Measurements from ENCODE around the gene PRKCE. TPM values are rescaled to one million over a fixed set of nuclear protein-coding genes. Genes with fewer than 3 reads are reported as not detected.

PRKCE gene
- total and polyA plus RNA-seq, 2 experiments from 2014 or later: 0.94 to 1.2 TPM

GRCh38 chr2:45726188-45726587 is 74.7 kb downstream of the PRKCE start (continued):
- no peak for TF ChIP-seq REST (IDR thresholded peaks at IDR 0.05; ENCODE audit: unreplicated experiment)
- no peak for TF ChIP-seq POLR2AphosphoS5 (IDR thresholded peaks at IDR 0.05; ENCODE audit: low read depth)

DNA sequence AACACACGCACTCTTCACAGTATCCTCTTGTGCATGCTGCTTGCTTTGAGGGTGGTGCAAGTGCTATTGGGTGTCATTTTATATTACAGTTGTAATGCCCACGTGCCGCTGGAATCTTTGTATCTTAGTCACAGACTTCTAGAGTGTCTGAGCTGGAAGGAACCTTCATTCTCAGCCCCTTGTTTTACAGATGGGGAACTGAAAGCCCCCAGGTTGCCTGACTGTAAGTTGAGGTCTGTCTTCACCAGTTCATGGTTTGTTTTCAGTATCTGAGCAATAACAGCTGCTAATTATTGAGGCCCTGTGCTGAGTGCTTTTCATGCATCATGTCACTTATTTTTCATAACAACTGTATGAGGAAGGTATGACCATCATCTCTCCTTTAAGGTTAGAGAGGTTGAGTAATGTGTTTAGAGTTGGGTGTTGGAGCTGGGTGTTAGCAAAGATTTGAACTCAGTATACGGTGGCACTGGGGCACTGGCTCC is 77.0 kb downstream of the PRKCE start:
- no peak overlapping the region for H3K4me3 Mint-ChIP-seq
- Histone ChIP-seq H3K4me2 (no peak overlapping the region), H3F3A (replicated peaks; ENCODE audit: low read depth) (no peaks in the 10 kb centered on the region), H2AFZ (no peak overlapping the region), H3K4me1 (ENCODE audit: insufficient read depth) (peaks cover 8% of the 10 kb centered on the region; the same call in 1 of the 2 replicates), H3K27ac (ENCODE audit: low read depth) (no peak overlapping the region), H4K20me1 (replicated peaks; ENCODE audit: insufficient read depth) (no peaks in the 10 kb centered on the region), H3K27me3 (ENCODE audit: insufficient read depth) (no peaks in the 10 kb centered on the region), H3K4me3 (no peak overlapping the region), H3K9me2 (ENCODE audit: insufficient read depth) (0 out of 2 replicates have a peak, but pooled peaks cover 3% of the 10 kb centered on the region), H3K36me3 (ENCODE audit: insufficient read depth) (no peaks in the 10 kb centered on the region), H3K79me2 (replicated peaks; ENCODE audit: insufficient read depth) (no peaks in the 10 kb centered on the region)
- no peak for DNase-seq (ENCODE audit: low spot score)
- no peaks in the 10 kb centered on the region for H3K9me3 Mint-ChIP-seq
- H3K36me3 Mint-ChIP-seq (ENCODE audit: low read depth): no peaks in the 10 kb centered on the region
- H3K27ac Mint-ChIP-seq: no peak overlapping the region
- ATAC-seq: no peak
- H3K27me3 Mint-ChIP-seq (ENCODE audit: insufficient read depth, low read depth, poor library complexity): peaks cover 2% of the 10 kb centered on the region
- H3K4me1 Mint-ChIP-seq: peaks cover 9% of the 10 kb centered on the region
- TF ChIP-seq, protein P1, sequence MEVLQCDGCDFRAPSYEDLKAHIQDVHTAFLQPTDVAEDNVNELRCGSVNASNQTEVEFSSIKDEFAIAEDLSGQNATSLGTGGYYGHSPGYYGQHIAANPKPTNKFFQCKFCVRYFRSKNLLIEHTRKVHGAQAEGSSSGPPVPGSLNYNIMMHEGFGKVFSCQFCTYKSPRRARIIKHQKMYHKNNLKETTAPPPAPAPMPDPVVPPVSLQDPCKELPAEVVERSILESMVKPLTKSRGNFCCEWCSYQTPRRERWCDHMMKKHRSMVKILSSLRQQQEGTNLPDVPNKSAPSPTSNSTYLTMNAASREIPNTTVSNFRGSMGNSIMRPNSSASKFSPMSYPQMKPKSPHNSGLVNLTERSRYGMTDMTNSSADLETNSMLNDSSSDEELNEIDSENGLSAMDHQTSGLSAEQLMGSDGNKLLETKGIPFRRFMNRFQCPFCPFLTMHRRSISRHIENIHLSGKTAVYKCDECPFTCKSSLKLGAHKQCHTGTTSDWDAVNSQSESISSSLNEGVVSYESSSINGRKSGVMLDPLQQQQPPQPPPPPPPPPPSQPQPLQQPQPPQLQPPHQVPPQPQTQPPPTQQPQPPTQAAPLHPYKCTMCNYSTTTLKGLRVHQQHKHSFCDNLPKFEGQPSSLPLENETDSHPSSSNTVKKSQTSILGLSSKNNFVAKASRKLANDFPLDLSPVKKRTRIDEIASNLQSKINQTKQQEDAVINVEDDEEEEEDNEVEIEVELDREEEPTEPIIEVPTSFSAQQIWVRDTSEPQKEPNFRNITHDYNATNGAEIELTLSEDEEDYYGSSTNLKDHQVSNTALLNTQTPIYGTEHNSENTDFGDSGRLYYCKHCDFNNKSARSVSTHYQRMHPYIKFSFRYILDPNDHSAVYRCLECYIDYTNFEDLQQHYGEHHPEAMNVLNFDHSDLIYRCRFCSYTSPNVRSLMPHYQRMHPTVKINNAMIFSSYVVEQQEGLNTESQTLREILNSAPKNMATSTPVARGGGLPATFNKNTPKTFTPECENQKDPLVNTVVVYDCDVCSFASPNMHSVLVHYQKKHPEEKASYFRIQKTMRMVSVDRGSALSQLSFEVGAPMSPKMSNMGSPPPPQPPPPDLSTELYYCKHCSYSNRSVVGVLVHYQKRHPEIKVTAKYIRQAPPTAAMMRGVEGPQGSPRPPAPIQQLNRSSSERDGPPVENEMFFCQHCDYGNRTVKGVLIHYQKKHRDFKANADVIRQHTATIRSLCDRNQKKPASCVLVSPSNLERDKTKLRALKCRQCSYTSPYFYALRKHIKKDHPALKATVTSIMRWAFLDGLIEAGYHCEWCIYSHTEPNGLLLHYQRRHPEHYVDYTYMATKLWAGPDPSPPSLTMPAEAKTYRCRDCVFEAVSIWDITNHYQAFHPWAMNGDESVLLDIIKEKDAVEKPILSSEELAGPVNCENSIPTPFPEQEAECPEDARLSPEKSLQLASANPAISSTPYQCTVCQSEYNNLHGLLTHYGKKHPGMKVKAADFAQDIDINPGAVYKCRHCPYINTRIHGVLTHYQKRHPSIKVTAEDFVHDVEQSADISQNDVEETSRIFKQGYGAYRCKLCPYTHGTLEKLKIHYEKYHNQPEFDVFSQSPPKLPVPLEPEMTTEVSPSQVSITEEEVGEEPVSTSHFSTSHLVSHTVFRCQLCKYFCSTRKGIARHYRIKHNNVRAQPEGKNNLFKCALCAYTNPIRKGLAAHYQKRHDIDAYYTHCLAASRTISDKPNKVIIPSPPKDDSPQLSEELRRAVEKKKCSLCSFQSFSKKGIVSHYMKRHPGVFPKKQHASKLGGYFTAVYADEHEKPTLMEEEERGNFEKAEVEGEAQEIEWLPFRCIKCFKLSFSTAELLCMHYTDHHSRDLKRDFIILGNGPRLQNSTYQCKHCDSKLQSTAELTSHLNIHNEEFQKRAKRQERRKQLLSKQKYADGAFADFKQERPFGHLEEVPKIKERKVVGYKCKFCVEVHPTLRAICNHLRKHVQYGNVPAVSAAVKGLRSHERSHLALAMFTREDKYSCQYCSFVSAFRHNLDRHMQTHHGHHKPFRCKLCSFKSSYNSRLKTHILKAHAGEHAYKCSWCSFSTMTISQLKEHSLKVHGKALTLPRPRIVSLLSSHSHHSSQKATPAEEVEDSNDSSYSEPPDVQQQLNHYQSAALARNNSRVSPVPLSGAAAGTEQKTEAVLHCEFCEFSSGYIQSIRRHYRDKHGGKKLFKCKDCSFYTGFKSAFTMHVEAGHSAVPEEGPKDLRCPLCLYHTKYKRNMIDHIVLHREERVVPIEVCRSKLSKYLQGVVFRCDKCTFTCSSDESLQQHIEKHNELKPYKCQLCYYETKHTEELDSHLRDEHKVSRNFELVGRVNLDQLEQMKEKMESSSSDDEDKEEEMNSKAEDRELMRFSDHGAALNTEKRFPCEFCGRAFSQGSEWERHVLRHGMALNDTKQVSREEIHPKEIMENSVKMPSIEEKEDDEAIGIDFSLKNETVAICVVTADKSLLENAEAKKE (CRISPR knock-in tag; IDR thresholded peaks at IDR 0.05): no peak
- TF ChIP-seq REST (IDR thresholded peaks at IDR 0.05; ENCODE audit: unreplicated experiment) (no peak), EZH2phosphoT487 (IDR thresholded peaks at IDR 0.05; ENCODE audit: unreplicated experiment) (no peak), POLR2AphosphoS5 (IDR thresholded peaks at IDR 0.05; ENCODE audit: low read depth) (no peak), JUNB (IDR thresholded peaks at IDR 0.05; ENCODE audit: unreplicated experiment) (no peak), NANOG (IDR thresholded peaks at IDR 0.05; ENCODE audit: borderline replicate concordance) (no peak), ZNF331 (CRISPR knock-in tag; IDR thresholded peaks at IDR 0.05; ENCODE audit: low read depth) (no peak), ZNF114 (CRISPR knock-in tag; IDR thresholded peaks at IDR 0.05) (no peak)
- TF ChIP-seq, protein P2, sequence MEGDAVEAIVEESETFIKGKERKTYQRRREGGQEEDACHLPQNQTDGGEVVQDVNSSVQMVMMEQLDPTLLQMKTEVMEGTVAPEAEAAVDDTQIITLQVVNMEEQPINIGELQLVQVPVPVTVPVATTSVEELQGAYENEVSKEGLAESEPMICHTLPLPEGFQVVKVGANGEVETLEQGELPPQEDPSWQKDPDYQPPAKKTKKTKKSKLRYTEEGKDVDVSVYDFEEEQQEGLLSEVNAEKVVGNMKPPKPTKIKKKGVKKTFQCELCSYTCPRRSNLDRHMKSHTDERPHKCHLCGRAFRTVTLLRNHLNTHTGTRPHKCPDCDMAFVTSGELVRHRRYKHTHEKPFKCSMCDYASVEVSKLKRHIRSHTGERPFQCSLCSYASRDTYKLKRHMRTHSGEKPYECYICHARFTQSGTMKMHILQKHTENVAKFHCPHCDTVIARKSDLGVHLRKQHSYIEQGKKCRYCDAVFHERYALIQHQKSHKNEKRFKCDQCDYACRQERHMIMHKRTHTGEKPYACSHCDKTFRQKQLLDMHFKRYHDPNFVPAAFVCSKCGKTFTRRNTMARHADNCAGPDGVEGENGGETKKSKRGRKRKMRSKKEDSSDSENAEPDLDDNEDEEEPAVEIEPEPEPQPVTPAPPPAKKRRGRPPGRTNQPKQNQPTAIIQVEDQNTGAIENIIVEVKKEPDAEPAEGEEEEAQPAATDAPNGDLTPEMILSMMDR (conservative IDR thresholded peaks at IDR 0.05; ENCODE audit: low read depth in 2 of 2): no peak
